Cardiac fibroblast (primary cell): Measurements from ENCODE around the gene PDE11A.

Source experiments
- DNase-seq, 2 donors: peaks; one replicate each; pipeline versions ENCODE4 v3.0.0 to v3.0.0-alpha.2; 2010; ENCODE audit warnings: low read depth in 2 of 2
- H3K4me3 ChIP-seq, 2 donors: replicated peaks in 1 of 2; 1 replicate in 1 of 2; 2 replicates in 1 of 2; pipeline ENCODE4 v1.5.1; 2011; ENCODE audit warnings: low read depth in 2 of 2, low read length in 2 of 2, mild to moderate bottlenecking in 2 of 2, moderate library complexity in 1 of 2
- CTCF ChIP-seq: IDR thresholded peaks from one replicate; pipeline ENCODE4 v1.5.1; 2011; ENCODE audit warnings: low read depth, mild to moderate bottlenecking, low read length, inconsistent platforms

PDE11A gene

GRCh38 chr2:177596866-177597265 is 475.7 kb downstream of the PDE11A start:
- no peak overlapping the region for H3K4me3 ChIP-seq
- DNase-seq, result no peak
- TF ChIP-seq CTCF, result no peak

GRCh38 chr2:177595126-177595845 is 477.3 kb downstream of the PDE11A start:
- DNase-seq, result no peak
- no peak overlapping the region for H3K4me3 ChIP-seq
- TF ChIP-seq CTCF, result no peak

- no peak for TF ChIP-seq CTCF
- H3K4me3 ChIP-seq, result no peak overlapping the region
- DNase-seq, result no peak
Observed at GRCh38 chr2:177593402-177593801, 479.2 kb downstream of the PDE11A start.

GRCh38 chr2:177592945-177593344 is 479.6 kb downstream of the PDE11A start:
- no peak for TF ChIP-seq CTCF
- DNase-seq, result no peak
- no peak overlapping the region for H3K4me3 ChIP-seq

- H3K4me3 ChIP-seq, result no peak overlapping the region
- DNase-seq, result no peak
- TF ChIP-seq CTCF, result no peak
Observed at GRCh38 chr2:177592397-177592796, 480.2 kb downstream of the PDE11A start.

- no peak for DNase-seq
- TF ChIP-seq CTCF, result no peak
- no peak overlapping the region for H3K4me3 ChIP-seq
Observed at GRCh38 chr2:177589186-177589585, 483.4 kb downstream of the PDE11A start.

GRCh38 chr2:177588671-177589070 is 483.9 kb downstream of the PDE11A start:
- H3K4me3 ChIP-seq, result no peak overlapping the region
- DNase-seq, result no peak
- TF ChIP-seq CTCF, result no peak
